ENCODE results near the gene LYST.

The LYST gene

GRCh38 chr1:235888119-235888643 lies 21.5 kb upstream of the LYST start:
- Histone ChIP-seq H3K27me3 (ENCODE audit: insufficient read depth, low read length) (no peaks in the 10 kb centered on the region), H3K9me2 (ENCODE audit: low read depth, low read length) (no peaks in the 10 kb centered on the region), H3K79me2 (ENCODE audit: insufficient read depth, low read length) (no peaks in the 10 kb centered on the region), H2AFZ (ENCODE audit: low read length) (no peak overlapping the region), H3K4me2 (ENCODE audit: low read length) (no peak overlapping the region), H4K20me1 (ENCODE audit: insufficient read depth, low read length) (no peaks in the 10 kb centered on the region), H3K4me3 (ENCODE audit: low read depth, low read length, poor library complexity, severe bottlenecking) (no peak overlapping the region), H3K9me3 (ENCODE audit: low read length) (no peaks in the 10 kb centered on the region), H3F3A (ENCODE audit: insufficient read depth, low read length) (no peaks in the 10 kb centered on the region), H3K36me3 (ENCODE audit: insufficient read depth, low read length) (no peaks in the 10 kb centered on the region), H3K27ac (ENCODE audit: low read depth, low read length, poor library complexity, severe bottlenecking) (no peak overlapping the region), H3K9ac (ENCODE audit: low read length) (no peak overlapping the region), H3K4me1 (ENCODE audit: insufficient read depth, low read length, severe bottlenecking) (no peaks in the 10 kb centered on the region)
- no peak for TF ChIP-seq CTCF (IDR thresholded peaks at IDR 0.05; ENCODE audit: low read length)
- no peak for TF ChIP-seq EZH2 (IDR thresholded peaks at IDR 0.05; ENCODE audit: borderline replicate concordance, low read length)

- no peak overlapping the region for H3K4me2 ChIP-seq (ENCODE audit: low read length)
- no peaks in the 10 kb centered on the region for H3F3A ChIP-seq (ENCODE audit: insufficient read depth, low read length)
- H3K27me3 ChIP-seq (ENCODE audit: insufficient read depth, low read length), result no peaks in the 10 kb centered on the region
- H3K36me3 ChIP-seq (ENCODE audit: insufficient read depth, low read length), result no peaks in the 10 kb centered on the region
- H3K79me2 ChIP-seq (ENCODE audit: insufficient read depth, low read length), result no peaks in the 10 kb centered on the region
- no peak overlapping the region for H3K4me3 ChIP-seq (ENCODE audit: low read depth, low read length, poor library complexity, severe bottlenecking)
- no peaks in the 10 kb centered on the region for H3K9me3 ChIP-seq (ENCODE audit: low read length)
- no peaks in the 10 kb centered on the region for H3K9me2 ChIP-seq (ENCODE audit: low read depth, low read length)
- no peak overlapping the region for H3K9ac ChIP-seq (ENCODE audit: low read length)
- no peaks in the 10 kb centered on the region for H3K4me1 ChIP-seq (ENCODE audit: insufficient read depth, low read length, severe bottlenecking)
- no peak overlapping the region for H3K27ac ChIP-seq (ENCODE audit: low read depth, low read length, poor library complexity, severe bottlenecking)
- no peaks in the 10 kb centered on the region for H4K20me1 ChIP-seq (ENCODE audit: insufficient read depth, low read length)
- H2AFZ ChIP-seq (ENCODE audit: low read length), result no peak overlapping the region
- TF ChIP-seq EZH2 (IDR thresholded peaks at IDR 0.05; ENCODE audit: borderline replicate concordance, low read length), result no peak
- no peak for TF ChIP-seq CTCF (IDR thresholded peaks at IDR 0.05; ENCODE audit: low read length)
Observed at GRCh38 chr1:235887676-235888075, 21.0 kb upstream of the LYST start.

- Histone ChIP-seq H3K27me3 (ENCODE audit: insufficient read depth, low read length) (no peaks in the 10 kb centered on the region), H3K4me2 (ENCODE audit: low read length) (no peak overlapping the region), H3K9ac (ENCODE audit: low read length) (no peak overlapping the region), H3K36me3 (ENCODE audit: insufficient read depth, low read length) (no peaks in the 10 kb centered on the region), H3K4me1 (ENCODE audit: insufficient read depth, low read length, severe bottlenecking) (no peaks in the 10 kb centered on the region), H2AFZ (ENCODE audit: low read length) (no peak overlapping the region), H3K79me2 (ENCODE audit: insufficient read depth, low read length) (no peaks in the 10 kb centered on the region), H3K27ac (ENCODE audit: low read depth, low read length, poor library complexity, severe bottlenecking) (no peak overlapping the region), H3F3A (ENCODE audit: insufficient read depth, low read length) (no peaks in the 10 kb centered on the region), H3K9me3 (ENCODE audit: low read length) (no peaks in the 10 kb centered on the region), H3K9me2 (ENCODE audit: low read depth, low read length) (no peaks in the 10 kb centered on the region), H4K20me1 (ENCODE audit: insufficient read depth, low read length) (no peaks in the 10 kb centered on the region), H3K4me3 (ENCODE audit: low read depth, low read length, poor library complexity, severe bottlenecking) (no peak overlapping the region)
- TF ChIP-seq EZH2 (IDR thresholded peaks at IDR 0.05; ENCODE audit: borderline replicate concordance, low read length) (no peak), CTCF (IDR thresholded peaks at IDR 0.05; ENCODE audit: low read length) (no peak)
Observed at GRCh38 chr1:235885655-235886262, 19.1 kb upstream of the LYST start.

All from OCI-LY1 (cell line).